ENCODE data around the gene SCN5A.

GRCh38 chr3:38579141-38579540 is 70.3 kb downstream of the SCN5A start:
- no peak for TF ChIP-seq ZC3H10 (CRISPR knock-in tag; IDR thresholded peaks at IDR 0.05)
- no peak for TF ChIP-seq POU6F1 (CRISPR knock-in tag; IDR thresholded peaks at IDR 0.05; ENCODE audit: borderline replicate concordance, low read depth)
- no peak for TF ChIP-seq PATZ1 (CRISPR knock-in tag; IDR thresholded peaks at IDR 0.05; ENCODE audit: borderline replicate concordance)
- no peak for TF ChIP-seq CSDC2 (CRISPR knock-in tag; IDR thresholded peaks at IDR 0.05)
- TF ChIP-seq ZNF70 (CRISPR knock-in tag; IDR thresholded peaks at IDR 0.05) = no peak
- TF ChIP-seq, protein P1, sequence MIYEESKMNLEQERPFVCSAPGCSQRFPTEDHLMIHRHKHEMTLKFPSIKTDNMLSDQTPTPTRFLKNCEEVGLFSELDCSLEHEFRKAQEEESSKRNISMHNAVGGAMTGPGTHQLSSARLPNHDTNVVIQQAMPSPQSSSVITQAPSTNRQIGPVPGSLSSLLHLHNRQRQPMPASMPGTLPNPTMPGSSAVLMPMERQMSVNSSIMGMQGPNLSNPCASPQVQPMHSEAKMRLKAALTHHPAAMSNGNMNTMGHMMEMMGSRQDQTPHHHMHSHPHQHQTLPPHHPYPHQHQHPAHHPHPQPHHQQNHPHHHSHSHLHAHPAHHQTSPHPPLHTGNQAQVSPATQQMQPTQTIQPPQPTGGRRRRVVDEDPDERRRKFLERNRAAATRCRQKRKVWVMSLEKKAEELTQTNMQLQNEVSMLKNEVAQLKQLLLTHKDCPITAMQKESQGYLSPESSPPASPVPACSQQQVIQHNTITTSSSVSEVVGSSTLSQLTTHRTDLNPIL (CRISPR knock-in tag; IDR thresholded peaks at IDR 0.05; ENCODE audit: low read depth) = 0 out of 2 replicates have a peak, but pooled peaks have one; percentile 58
- no peak for TF ChIP-seq ISL1 (CRISPR knock-in tag; IDR thresholded peaks at IDR 0.05)
- TF ChIP-seq GLIS3 (CRISPR knock-in tag; IDR thresholded peaks at IDR 0.05) = no peak
- no peak for TF ChIP-seq ESRRG (CRISPR knock-in tag; IDR thresholded peaks at IDR 0.05)
- no peak for TF ChIP-seq ARNTL (CRISPR knock-in tag; IDR thresholded peaks at IDR 0.05; ENCODE audit: borderline replicate concordance, low read depth)

All from SK-N-SH treated with all-trans-retinoic acid at 6 μM for 48 hours (cell line).